Measurements from ENCODE around the gene ETV6.

The ETV6 gene

DNA sequence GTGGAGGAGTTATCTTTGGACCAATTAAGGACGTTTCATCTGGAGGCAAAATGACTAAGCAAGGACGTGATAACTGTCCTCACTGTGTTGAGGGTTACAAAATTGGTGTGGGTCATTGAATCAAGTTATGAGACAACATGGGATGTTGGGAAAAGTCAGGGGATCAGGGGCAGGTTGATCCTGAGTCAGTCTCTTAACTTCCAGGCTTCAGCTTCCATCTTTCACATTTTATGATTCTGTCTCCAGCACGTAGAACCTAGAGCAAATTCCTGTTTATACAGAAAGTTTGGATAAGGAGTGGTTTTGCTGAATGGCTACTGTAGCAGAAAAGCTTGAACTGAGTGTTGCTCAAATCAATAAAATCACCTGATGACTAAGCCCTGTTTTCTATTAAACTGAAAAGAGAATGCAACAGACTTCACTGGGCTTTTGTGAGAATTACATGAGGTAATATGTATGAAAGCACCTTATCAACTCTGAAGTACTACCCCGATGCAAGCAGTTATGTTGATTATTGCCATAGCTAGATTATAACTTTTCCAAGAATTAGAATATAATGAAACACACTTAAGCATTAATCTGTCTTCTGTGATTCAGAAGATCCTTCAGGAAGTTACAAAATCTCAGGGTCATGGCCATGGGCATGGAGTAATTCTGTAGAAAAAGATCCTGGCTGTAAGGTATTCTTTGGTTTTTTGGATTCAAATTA, 184.8 kb downstream of the ETV6 start:
- no peak overlapping the region for H3K4me3 ChIP-seq (ENCODE audit: low read depth, low read length)
- no peak for TF ChIP-seq CTCF (IDR thresholded peaks at IDR 0.05; ENCODE audit: low read depth, low read length, missing control alignments)
- H3K27ac ChIP-seq: peak overlapping the region; percentile 3
- in situ Hi-C loops (cut with HindIII; ENCODE audit: low pct_ligation_motif_present, low sequenced_read_pairs): no loop called here
- H3K27me3 ChIP-seq (replicated peaks): no peaks in the 10 kb centered on the region
- no peaks in the 10 kb centered on the region for H3K36me3 ChIP-seq (replicated peaks)
- DNase-seq: no peak

DNA sequence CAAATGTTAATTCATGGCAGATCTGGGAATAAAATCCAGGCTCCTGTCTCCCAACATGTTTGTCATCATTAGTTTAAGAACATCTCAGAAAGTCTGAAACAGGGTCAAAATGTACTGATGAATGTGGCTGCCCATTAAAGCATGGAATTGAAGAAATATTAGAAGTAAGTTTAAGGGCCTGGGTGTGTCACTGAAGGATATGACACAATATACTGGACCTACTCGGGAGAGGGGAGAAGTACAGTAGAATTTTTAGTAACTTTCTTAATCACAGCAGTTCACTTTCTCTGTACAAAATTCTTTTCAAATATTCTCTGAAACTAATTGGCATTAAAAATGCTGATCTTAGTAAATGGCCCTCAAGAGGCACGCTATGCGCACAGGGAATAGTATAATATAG, 185.5 kb downstream of the ETV6 start:
- H3K4me3 ChIP-seq (ENCODE audit: low read depth, low read length): no peak overlapping the region
- TF ChIP-seq CTCF (IDR thresholded peaks at IDR 0.05; ENCODE audit: low read depth, low read length, missing control alignments): no peak
- H3K27ac ChIP-seq: no peak overlapping the region
- no peaks in the 10 kb centered on the region for H3K27me3 ChIP-seq (replicated peaks)
- in situ Hi-C loops (cut with HindIII; ENCODE audit: low pct_ligation_motif_present, low sequenced_read_pairs): no loop called here
- no peak for DNase-seq
- no peaks in the 10 kb centered on the region for H3K36me3 ChIP-seq (replicated peaks)

- Histone ChIP-seq H3K4me3 (ENCODE audit: low read depth, low read length) (no peak overlapping the region), H3K27ac (no peak overlapping the region), H3K36me3 (replicated peaks) (peaks cover 2% of the 10 kb centered on the region), H3K27me3 (replicated peaks) (no peaks in the 10 kb centered on the region)
- DNase-seq: no peak
- no peak for TF ChIP-seq CTCF (IDR thresholded peaks at IDR 0.05; ENCODE audit: low read depth, low read length, missing control alignments)
- in situ Hi-C loops (cut with HindIII; ENCODE audit: low pct_ligation_motif_present, low sequenced_read_pairs): no loop called here
Observed at GRCh38 chr12:11836282-11837151, 187.0 kb downstream of the ETV6 start.

GRCh38 chr12:11837216-11837934, 187.9 kb downstream of the ETV6 start:
- peaks cover 2% of the 10 kb centered on the region for H3K36me3 ChIP-seq (replicated peaks)
- no peak for DNase-seq
- no peaks in the 10 kb centered on the region for H3K27me3 ChIP-seq (replicated peaks)
- no peak overlapping the region for H3K27ac ChIP-seq
- TF ChIP-seq CTCF (IDR thresholded peaks at IDR 0.05; ENCODE audit: low read depth, low read length, missing control alignments): no peak
- H3K4me3 ChIP-seq (ENCODE audit: low read depth, low read length): no peak overlapping the region
- in situ Hi-C loops (cut with HindIII; ENCODE audit: low pct_ligation_motif_present, low sequenced_read_pairs): no loop called here

- Histone ChIP-seq H3K27ac (no peak overlapping the region), H3K27me3 (replicated peaks) (no peaks in the 10 kb centered on the region), H3K4me3 (ENCODE audit: low read depth, low read length) (no peak overlapping the region), H3K36me3 (replicated peaks) (peaks cover 3% of the 10 kb centered on the region)
- DNase-seq: no peak
- in situ Hi-C loops (cut with HindIII; ENCODE audit: low pct_ligation_motif_present, low sequenced_read_pairs): no loop called here
- TF ChIP-seq CTCF (IDR thresholded peaks at IDR 0.05; ENCODE audit: low read depth, low read length, missing control alignments): no peak
Observed at GRCh38 chr12:11838403-11838802, 188.9 kb downstream of the ETV6 start.

Data from brain microvascular endothelial cell (primary cell).